Measurements from ENCODE around the gene TRAPPC2B.

TRAPPC2B gene

DNA sequence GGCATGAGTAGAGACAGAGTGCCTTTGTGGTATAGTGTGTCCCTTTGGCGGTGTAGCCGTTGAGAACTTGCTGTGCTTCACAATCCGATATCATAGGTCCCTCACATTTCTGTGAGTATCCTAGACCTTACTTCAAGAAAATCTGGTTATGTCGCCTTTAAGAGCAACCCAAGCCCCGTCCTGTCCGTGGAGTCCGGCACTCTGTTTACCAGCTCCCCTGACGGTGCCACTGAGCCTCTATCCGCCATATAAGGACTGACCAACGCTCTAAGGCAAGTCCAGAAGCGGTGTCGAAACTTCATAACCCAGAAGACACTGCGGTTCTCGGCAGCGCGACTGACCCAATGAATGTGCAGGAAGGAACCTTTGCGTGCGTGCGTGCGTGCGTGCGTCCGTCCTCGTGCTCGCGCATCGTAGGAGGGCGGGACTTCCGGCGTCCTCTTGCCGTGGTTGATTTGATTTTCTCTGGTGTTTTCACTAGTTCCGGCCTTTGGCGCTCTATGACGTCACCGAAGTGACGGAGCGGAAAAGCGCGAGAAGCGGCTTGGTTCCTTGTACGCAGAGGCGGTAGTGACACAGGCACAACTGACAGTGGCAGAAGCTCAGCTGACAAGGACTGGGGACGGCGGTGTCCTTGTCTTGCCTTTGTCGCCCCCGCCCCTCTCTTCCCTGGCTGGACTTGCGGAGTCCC is at the start of gene TRAPPC2B, which contains the start of gene ZNF547:
TSS of gene TRAPPC2B (plus strand) at position 555 of the 691 bp plus-strand sequence. CDS start 1,283 bp downstream, outside the sequence.
TSS of gene ZNF547 (plus strand) at position 555 of the 691 bp plus-strand sequence. CDS start 5,005 bp downstream, outside the sequence.
- H3K4me3 ChIP-seq (ENCODE audit: low read length): peak within 1 kb of the TSS; percentile 88
- no peak for TF ChIP-seq ZNF274 (IDR thresholded peaks at IDR 0.05; ENCODE audit: low read depth, low read length)

DNA sequence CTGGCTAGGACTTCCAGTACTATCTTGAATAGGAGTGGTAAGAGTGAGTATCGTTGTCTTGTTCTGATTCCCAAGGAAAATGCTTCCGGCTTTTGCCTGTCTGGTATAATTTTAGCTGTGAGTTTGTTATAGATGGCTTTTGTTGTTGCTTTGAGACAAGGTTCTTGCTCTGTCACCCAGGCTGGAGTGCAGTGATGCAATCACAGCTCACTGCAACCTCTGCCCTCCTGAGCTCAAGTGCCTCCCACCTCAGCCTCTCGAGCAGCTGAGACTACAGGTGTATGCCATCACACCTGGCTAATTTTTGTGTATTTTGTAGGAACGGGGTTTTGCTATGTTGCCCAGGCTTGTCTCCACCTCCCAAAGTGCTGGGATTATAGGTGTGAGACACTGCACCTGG is 49.2 kb upstream of the TRAPPC2B start:
- no peak for TF ChIP-seq ZNF274 (IDR thresholded peaks at IDR 0.05; ENCODE audit: low read depth, low read length)
- no peak overlapping the region for H3K4me3 ChIP-seq (ENCODE audit: low read length)

DNA sequence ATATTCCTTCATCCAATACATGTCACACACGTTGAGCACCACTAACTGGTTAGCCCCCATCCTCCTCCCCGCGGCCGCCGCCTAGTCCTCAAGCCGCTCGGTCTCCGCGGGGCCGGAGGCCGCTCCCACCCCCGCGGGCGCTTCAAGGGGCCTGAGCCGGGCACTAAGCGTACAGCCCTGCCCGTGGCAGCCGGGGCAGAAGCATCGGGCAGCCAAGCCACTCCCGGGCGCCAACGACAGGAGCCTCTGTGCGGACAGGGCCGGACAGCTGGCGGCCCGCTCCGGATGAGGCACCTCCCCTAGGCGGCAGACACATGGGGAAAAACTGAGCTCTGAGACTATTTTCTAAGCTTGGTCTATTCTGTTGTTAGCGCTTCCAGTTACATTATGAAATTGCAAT is 45.8 kb upstream of the TRAPPC2B start:
- H3K4me3 ChIP-seq (ENCODE audit: low read length): no peak overlapping the region
- no peak for TF ChIP-seq ZNF274 (IDR thresholded peaks at IDR 0.05; ENCODE audit: low read depth, low read length)

DNA sequence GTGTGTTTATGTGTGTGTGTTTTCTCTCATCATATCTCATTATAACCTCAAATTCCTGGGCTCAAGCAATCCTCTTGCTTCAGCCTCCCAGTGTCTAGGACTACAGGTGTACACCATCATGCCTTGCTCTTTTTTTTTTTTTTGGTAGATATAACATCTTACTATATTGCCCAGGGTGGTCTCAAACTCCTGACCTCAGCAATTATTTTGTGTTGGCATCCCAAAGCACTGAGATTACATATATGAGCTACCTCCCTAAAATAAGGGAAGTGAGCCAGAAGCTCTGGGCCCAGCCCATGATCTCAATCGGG is 43.5 kb upstream of the TRAPPC2B start:
- H3K4me3 ChIP-seq (ENCODE audit: low read length): peak overlapping the region; percentile 83
- no peak for TF ChIP-seq ZNF274 (IDR thresholded peaks at IDR 0.05; ENCODE audit: low read depth, low read length)

DNA sequence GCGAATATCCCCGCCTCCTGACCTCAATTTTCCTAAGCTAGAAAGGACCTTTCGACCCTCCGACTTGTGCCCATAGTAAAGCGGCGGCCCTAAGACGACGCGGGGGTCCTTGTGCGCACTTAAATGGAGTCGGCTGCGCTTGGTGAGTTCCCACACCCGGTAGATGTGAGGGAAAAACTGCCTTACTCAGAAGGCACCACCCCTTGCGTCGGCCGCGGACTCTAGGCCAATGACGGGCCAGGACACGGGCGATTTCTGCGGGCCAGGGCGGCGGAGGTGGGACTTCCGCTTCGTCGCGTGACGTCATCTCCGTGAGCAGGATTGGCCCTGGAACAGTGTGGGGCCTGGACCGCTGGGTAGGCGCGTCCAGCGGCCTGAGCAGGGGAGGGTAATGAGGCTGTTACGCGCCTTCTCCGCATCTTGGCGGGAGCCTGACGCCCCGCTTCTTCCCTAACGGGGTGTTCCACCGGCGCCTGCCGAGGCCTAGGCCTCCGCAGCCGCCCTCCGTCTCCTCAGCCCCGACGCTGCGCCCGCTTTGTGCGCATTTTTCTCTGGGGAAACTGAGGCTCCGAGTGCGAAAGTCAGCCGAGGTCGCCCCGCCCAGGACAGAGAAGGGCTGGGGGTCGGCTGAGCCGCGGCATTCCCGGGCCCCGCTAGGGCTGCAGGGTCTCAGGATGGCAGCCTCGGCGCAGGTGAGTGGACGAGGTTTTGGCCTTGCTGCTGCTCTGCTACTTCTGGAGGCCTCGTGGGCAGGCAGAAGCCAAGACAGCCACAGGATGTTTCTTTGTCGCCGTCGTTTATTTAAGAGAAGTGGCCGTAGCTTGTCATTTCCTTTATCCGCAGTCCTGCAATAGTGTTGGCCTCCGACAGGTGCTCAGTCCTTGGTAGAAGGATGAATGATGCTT is 42.9 kb upstream of the TRAPPC2B start, which contains the start of gene ZNF543:
TSS of gene ZNF543 (plus strand) at position 293 of the 905 bp plus-strand sequence. CDS start at position 675, 382 bp downstream.
- peak within 1 kb of the TSS; percentile 83 for H3K4me3 ChIP-seq (ENCODE audit: low read length)
- no peak for TF ChIP-seq ZNF274 (IDR thresholded peaks at IDR 0.05; ENCODE audit: low read depth, low read length)

DNA sequence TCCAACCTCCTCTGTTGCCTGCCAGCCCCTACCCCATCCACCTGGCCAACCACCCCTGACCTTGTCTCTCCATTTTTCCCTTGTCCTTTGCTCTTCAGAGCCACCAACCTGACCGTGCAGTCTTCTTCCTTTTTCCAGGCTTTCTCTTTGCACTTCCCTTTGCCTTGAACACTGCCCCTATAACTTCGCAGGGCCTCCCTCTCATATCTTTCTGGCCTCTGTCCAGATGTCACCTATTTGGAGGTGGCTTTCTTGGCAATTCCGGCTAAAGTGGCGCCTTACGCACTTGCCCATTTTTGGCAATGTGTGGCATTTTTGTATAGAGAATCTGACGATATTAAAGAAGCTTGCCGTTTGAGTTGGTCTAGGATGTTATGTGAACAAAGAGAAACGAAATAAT is 42.2 kb upstream of the TRAPPC2B start:
- no peak for TF ChIP-seq ZNF274 (IDR thresholded peaks at IDR 0.05; ENCODE audit: low read depth, low read length)
- peak overlapping the region; percentile 83 for H3K4me3 ChIP-seq (ENCODE audit: low read length)

DNA sequence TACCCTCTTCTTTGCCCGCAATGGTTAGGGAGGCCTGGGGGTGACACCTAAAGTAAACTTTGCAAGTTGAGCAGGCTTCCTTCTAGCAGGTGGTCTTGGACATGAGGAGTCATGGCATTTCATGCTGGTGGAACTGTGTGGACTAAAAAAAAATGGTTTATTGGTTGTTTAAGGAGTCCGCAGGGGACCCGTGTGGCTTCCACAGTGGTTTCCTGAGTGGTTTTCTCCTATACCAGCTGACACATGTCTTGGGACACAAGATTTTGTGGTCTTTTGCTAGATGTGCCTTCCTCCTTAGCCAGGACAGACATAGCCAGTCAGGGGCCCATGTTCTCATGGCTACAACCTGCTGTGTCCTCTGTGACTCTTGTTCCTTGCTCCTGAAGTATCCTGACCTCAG is 41.6 kb upstream of the TRAPPC2B start:
- no peak for TF ChIP-seq ZNF274 (IDR thresholded peaks at IDR 0.05; ENCODE audit: low read depth, low read length)
- H3K4me3 ChIP-seq (ENCODE audit: low read length): peak overlapping the region; percentile 83

DNA sequence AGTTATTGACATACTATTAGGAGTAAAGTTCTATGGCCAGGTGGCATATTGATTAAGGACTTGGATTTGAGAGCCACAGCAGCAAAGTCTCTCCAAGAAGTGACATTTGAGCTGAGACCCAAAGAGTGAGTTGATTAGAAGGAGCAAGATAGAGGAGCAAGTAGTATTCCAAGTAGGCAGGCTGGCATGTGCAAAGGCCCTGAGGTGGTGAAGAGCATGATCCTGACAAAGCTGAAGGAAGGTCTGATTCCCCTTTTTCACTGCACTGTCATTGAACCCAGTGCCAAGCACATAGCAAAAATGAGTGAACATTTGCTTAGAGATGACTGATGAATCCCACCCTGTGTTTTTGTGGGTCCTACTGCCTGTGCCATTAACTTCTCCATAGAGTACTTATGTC is 38.4 kb upstream of the TRAPPC2B start:
- no peak for TF ChIP-seq ZNF274 (IDR thresholded peaks at IDR 0.05; ENCODE audit: low read depth, low read length)
- no peak overlapping the region for H3K4me3 ChIP-seq (ENCODE audit: low read length)

DNA sequence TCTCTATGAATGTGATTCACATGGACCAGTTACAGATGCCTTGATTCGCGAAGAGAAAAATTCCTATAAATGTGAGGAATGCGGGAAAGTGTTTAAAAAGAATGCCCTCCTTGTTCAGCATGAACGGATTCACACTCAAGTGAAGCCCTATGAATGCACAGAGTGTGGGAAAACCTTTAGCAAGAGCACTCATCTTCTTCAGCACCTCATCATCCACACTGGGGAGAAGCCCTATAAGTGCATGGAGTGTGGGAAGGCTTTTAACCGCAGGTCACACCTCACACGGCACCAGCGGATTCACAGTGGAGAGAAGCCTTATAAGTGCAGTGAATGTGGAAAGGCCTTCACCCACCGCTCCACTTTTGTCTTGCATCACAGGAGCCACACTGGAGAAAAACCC is 35.4 kb upstream of the TRAPPC2B start:
- no peak for TF ChIP-seq ZNF274 (IDR thresholded peaks at IDR 0.05; ENCODE audit: low read depth, low read length)

DNA sequence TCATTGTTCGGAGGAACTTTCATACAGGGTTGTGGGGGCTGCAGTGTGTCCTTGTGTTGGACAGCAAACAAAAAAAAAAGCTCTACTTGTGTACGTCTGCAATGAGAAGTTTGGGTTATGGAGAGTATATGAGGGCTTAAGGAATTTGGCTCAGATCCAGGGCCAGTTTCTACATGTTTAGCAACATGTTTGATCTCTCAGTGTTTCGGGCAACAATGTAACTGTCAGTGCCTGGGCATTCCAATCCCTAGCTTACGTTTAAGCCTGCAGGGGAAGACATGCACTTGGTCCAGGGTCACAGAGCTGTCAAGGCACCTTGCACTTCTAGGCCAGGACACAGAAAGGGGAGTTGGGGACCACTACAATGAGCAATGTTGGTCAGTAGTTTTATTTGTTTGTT is 29.2 kb upstream of the TRAPPC2B start:
- H3K4me3 ChIP-seq (ENCODE audit: low read length): no peak overlapping the region
- TF ChIP-seq ZNF274 (IDR thresholded peaks at IDR 0.05; ENCODE audit: low read depth, low read length): no peak

More for the DNA sequence above, 35.4 kb upstream of the TRAPPC2B start:
- H3K4me3 ChIP-seq (ENCODE audit: low read length): no peak overlapping the region

DNA sequence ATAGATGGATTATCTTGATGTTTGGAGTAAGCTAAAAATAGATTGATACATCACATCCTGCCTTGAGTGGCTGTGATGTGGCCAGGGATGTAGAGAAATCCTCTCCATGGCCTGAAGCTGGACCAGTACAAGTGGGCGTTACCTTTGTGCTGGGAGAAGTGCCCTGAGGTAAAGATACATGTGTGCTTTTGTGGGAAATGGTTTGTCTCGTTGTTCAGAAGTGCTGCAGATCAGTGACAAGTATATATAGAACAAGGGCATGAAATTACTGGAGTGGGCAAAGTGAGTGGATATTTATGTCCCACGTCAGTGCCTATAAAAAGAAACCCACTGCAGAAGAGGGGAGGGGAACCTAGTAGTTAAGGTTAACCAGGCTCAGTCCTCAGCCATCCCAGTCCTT is 24.5 kb upstream of the TRAPPC2B start:
- no peak for TF ChIP-seq ZNF274 (IDR thresholded peaks at IDR 0.05; ENCODE audit: low read depth, low read length)
- H3K4me3 ChIP-seq (ENCODE audit: low read length): no peak overlapping the region

DNA sequence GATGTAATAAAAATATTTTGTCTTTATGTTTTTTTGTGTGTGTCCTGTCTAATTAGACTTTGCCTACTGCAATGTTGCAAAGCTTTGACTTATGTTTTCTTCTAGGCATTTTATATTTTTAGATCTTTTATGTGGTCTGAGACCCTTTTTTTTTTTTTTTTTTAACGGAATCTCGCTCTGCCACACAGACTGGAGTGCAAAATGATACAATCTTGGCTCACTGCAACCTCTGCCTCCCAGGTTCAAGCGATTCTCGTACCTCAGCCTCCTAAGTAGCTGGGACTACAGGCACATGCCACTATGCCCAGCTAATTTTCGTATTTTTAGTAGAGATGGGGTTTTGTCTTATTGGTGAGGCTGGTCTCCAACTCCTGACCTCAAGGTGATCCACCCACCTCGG is 20.8 kb upstream of the TRAPPC2B start:
- TF ChIP-seq ZNF274 (IDR thresholded peaks at IDR 0.05; ENCODE audit: low read depth, low read length): no peak

DNA sequence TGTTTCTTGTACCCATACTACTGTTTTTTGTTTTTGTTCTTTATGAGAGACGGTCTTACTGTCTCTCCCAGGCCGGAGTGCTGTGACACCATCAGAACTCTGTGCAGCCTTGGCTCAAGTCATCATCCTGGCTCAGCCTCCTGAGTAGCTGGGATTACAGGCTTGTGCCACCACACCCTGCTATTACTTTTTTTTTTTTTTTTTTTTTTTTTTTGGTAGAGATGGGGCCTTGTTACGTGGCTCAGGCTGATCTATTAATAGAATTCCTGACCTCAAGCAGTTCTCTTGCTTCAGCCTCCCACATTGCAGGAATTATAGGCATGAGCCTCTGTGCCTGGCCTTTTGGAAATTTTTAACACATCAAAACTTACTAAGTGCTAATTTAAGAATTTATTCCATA is 15.2 kb upstream of the TRAPPC2B start:
- no peak overlapping the region for H3K4me3 ChIP-seq (ENCODE audit: low read length)
- no peak for TF ChIP-seq ZNF274 (IDR thresholded peaks at IDR 0.05; ENCODE audit: low read depth, low read length)

More for the DNA sequence above, 20.8 kb upstream of the TRAPPC2B start:
- H3K4me3 ChIP-seq (ENCODE audit: low read length): no peak overlapping the region

DNA sequence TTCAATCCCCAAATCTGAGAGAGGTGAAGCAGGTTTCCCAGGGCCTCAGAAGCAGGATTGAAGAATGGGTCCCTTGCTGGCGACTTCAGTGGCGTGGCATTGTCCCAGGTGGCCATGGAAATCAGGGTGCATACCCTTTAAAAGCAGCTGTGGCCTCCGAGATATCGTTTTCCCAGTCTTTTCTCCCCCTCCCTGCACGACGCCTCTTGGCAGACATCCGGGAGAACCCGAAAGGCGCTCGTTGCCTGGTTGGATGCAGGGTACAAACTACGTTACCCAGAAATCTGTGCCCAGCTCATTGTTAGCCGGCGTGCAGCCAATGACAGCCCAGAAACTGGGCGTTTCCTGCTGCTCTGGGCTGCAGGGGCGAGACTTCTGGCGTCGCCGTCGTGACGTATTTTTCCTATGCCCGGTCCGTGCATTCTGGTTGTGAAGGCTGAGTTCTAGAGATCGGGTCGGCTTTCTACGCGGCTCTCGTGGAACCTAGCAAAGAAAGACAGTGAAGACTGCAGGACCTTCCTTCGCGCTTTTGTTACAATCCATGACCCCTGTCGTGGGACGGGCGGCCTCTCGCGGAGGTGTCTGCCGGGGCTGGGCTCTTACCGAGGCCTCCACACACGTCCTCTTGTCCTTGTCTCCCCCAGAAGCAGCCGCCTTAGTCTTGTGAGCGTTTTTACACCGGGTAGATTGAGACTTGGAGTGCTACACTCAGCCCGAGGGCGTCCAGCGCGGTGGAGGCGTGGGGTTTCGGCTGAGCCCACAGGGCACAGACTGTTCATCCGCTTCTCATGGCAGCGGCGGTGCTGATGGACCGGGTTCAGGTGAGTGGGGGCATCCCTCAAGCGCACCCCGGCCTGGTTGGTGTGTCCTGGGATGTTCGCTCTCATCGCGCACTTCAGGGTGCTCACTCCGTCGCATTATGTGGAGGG is 12.2 kb upstream of the TRAPPC2B start, which contains the start of gene ZNF304:
TSS of gene ZNF304 (plus strand) at position 395 of the 929 bp plus-strand sequence. CDS start at position 789, 394 bp downstream.
- peak within 1 kb of the TSS; percentile 83 for H3K4me3 ChIP-seq (ENCODE audit: low read length)
- TF ChIP-seq ZNF274 (IDR thresholded peaks at IDR 0.05; ENCODE audit: low read depth, low read length): no peak

All from GM08714 (cell line).